ENCODE results near the gene SAMHD1.

- TF ChIP-seq POLR2A (IDR thresholded peaks at IDR 0.05; ENCODE audit: low read length), result no peak
- no peak for TF ChIP-seq POLR2AphosphoS2 (conservative IDR thresholded peaks at IDR 0.05; ENCODE audit: low read length)
- TF ChIP-seq CTCF (IDR thresholded peaks at IDR 0.05), result no peak
- TF ChIP-seq NPAS2 (CRISPR knock-in tag; IDR thresholded peaks at IDR 0.05; ENCODE audit: borderline replicate concordance), result no peak
- no peak for TF ChIP-seq EP300 (IDR thresholded peaks at IDR 0.05)
- no peak for TF ChIP-seq CEBPB (IDR thresholded peaks at IDR 0.05)
- no peak for TF ChIP-seq RFX5 (IDR thresholded peaks at IDR 0.05)
- no peak for TF ChIP-seq USF2 (IDR thresholded peaks at IDR 0.05)
These were observed 40.2 kb upstream of the SAMHD1 start for GRCh38 chr20:36991703-36992102.

Measured in A549 (cell line).